ENCODE measurements around the gene STAT1.
"Not testable (repeated sequence)": the region's sequence is repeated elsewhere in the genome, so short reads cannot be mapped to it uniquely, and the experiment has no call there.

Gene STAT1

DNA sequence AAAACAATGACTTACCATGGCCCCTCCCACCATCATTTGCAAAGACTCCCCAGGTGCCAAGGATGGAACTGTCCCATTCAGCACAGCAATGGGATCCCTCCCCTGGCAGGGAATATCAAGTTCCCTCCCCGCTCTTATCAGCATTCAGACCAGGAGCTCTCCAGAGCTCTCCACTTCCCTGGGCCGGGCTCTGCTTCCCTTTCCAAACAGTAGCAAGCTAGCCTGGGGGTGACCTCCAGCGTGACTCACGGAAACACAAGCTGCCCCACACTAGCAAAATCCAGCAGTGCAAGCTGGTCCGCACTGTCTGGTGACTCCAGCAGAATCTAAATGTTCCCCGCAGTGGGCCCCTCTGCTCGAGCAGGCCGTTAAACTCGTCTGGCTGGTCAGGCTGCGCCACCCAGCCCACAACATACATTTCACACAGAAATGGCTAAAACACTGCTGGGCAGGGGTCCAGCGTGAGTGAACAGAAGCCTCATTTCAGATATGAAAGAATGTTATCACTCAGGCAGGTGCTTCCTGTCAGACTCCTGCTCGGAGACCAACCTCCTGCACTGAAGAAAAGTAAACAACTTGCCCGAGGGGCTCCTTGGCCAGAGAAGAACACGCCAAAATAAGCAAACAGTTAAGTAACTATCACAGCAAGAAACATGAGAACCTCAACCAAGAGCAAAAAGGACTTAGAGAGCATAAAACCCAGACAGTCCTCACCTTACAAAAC, 33.9 kb downstream of the STAT1 start:
- DNase-seq = no peak

DNA sequence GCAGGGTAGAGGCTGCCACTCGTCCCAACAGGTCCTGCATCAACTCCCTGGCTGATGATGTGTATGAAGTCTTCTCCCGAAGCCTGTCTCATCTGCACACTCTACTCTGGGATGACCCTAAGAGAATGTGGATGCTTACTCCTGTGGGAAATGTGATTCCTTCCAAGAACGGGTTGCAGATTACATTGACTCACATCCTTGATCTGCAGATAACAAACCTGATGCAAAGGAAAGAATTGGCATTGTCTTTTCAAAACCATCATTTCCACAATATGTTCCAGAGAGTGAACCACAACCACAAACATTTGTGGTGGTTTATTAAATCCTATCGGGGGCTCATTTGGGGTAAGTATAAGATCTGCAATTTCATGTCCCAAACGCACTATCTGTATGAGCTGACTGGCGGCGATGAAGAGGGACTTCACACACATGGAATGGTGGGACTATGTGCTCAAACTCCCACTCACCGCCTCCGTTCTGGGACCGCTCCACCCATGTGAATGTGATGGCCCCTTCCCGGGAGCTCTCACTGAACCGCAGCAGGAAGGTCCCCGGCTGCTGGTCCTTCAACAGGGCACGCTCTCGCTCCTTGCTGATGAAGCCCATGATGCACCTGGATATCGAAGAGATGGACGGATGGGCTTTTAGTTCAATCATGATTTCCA, 35.5 kb downstream of the STAT1 start:
- DNase-seq = no peak

DNA sequence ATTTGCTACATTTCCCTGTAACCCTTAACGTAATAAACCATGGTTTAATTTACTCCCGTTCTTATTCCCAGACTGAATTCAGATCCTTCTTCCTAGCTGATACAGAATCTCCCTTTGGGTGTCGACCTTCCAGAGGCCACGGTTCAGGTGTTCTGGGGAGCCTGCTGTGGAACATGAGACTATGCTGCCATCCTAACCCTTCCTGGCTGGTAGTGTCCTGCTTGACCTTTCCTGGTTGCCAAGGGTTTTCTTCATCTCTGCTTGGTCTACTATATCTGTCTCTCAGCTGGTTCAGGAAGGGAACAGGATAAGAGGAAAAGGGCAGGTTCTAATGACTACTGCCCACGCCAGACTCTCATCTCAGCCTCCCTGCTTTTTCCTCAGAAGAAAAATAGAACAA, 36.5 kb downstream of the STAT1 start:
- DNase-seq = no peak

DNA sequence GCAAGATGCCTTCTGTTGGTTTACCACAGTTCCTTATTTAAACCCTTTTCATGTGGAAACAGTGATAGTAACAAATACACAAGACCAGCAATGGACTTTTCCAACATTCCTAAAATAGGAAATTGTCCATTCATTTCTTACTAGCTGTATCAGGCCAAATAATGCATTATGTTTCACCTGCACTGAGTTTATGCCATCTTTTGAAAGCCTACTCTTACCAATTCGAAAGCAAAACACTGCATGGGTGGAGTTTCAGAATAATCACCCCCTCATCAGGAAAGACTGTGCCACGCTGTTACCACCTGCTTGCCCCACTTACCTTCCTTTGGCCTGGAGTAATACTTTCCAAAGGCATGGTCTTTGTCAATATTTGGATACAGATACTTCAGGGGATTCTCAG, 37.5 kb downstream of the STAT1 start:
- DNase-seq = no peak

DNA sequence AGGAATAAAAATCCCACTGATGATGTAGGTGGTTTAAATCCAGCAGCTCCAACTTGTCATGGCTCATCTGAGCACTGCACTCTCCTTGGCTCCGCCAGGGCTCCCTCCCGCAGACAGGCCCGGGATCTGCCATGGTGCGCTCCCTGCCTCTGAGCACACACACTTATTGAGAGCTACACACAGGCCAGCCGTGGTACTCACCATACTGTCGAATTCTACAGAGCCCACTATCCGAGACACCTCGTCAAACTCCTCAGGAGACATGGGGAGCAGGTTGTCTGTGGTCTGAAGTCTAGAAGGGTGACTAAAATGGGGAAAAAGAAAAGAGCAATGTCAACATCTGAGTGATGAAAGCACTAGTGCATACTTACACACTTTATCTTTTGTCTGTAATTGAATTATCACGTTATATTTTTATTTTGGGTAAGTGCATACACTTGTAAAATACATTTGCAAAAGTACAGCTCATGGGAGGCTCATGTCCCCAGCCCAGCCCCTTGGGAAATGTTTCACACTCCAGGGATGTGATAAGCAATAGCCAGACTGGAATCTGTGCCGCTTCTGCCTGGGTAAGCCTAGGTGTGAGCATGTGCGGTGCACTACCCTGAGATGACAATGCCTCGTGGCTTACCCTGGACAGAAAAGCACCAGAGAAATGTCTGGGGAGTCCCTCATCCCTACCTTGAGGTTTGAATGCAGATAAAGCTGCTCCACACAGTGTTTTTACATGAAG, 39.2 kb downstream of the STAT1 start:
- DNase-seq = no peak

DNA sequence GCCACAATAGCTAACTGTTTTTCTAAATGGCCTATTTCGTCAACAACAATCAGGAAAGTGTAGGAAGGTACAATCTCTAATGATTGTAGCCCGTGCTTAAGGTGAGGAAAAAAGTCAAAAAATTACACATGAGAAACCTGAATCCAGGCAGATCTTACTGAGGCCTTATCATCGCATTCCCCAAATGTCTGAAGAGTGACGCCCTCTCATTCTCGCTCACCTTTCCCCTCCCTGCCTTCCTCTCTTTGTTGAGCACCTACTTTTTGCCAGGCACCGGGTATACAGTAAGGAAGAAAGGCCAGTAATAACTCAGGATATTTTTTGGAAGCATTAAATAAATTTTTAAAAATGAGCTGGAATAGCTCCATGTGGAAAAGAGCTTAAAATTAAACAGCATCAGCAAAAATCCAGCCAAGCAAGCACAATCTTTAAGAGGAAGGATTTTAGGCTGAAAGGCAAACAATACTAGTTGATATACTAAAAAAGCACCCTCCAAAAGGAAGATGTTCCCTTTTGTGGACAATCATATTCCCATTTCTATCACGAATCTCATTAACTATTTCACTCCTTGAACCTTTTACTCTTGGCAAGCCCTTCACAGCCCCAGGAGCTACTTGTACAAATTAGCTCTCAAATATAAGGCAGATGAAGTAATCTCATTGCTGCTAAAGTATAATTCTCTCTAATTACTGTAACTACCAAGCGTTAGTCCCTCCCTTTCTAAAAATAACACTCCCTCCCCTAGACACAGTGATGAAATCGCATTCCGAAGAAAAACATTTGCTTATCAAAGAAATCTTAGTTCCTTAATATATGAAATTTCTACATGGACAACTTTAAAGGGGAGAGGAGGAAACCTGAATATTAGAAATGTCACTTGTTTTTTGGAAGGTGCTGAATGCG, 40.0 kb downstream of the STAT1 start:
- no peak for DNase-seq

DNA sequence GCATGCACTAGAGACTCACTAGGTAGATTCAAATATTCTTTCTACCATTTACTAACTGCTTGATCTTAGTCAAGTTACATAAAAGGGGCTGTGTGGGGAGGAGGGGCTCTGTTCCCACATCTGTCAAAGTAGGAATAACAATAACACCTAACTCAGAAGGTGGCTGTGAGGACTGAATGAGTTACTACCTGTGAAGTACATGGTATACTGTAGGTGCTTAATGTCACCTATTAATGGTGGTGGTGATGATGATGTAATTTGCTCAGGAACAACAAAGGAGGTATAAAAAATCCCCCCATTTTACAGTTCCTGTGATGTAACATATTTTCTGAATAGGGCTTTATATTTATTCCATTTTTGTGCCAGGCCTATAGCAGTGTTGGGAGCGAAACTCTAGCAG, 40.7 kb downstream of the STAT1 start:
- no peak for DNase-seq

DNA sequence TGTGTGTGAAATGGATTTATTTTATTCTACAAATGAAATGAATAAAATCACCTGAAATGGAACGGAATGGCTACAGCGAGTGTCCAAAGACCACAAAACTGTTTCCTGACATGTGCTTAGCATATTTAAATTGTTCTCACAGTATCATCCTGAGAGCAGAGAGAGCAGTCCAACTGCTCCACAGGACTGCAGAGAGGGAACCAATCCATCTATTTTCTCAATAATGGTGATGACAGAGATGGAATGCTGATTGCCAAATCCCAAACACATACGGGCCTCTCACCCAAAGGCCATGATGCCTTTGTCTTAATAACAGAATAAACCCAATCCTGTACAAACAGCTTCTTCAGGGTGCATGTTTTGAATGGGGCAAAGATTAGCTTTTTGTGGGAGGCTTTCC, 41.1 kb downstream of the STAT1 start:
- no peak for DNase-seq

DNA sequence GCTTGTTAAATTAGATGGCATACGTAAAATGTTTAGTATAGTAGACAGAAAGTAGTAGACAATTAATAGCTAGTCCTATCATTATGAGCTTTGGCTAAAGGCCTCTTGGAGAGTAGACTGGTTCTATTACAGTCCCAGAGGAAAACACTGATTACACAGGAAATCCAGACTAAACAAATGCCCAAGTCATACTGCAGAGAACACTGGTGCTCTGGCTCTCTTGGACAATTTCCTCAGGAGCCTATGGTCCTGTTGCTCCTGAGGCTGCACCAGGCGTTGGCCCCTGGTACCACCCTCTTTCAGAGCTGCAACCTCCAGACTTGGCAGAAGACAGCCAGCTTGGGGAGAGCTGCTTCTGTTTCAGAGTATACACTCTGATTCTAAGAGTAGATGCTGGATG, 41.8 kb downstream of the STAT1 start:
- DNase-seq = no peak

DNA sequence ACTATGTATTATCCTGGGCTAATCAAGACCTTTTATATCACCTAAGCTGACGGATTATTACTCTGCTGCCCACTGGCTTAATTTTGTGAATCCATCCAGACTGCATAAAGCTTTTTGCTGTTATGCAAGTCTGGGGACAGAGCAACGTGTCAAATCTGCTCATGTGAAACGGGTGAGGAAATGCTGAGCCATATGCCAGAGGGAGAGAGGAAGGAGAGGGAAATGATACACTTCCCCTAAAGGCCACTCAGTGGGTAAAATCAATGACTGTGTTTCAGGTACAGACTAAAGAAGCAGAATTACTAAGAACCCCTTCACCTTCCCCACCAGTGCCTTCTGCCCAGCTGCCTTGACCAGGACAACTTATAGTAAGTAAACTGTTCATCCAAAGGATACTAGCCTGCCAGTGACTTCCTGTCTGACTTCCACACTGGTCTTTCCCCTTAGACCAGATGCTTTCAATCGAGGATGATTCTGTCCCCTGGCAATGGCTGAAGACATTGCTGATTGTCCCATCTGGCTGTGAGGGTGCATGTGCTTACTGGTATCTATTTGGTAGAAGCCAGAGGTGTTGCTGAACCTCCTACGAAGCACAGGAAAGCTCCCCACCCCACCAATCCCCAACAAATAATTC, 43.0 kb downstream of the STAT1 start:
- DNase-seq = no peak

DNA sequence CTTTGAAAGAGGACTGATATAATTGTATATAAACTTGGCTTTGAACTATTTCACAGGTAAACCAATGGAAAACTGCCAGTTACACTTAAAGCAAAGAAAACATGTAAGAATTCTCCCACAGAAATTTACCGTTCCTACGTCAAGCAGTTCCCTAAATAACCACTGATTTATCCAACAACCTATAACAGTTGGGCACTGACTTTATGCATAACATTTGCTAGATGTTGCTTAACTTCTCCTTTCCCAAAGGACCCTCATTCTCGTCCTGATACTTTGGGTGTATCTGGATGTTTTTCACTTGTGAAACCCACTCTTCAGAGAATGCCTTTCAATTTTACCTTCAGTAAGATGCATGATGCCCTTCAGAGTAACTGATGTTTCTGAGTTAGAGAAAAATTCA, 43.8 kb downstream of the STAT1 start:
- DNase-seq = no peak

DNA sequence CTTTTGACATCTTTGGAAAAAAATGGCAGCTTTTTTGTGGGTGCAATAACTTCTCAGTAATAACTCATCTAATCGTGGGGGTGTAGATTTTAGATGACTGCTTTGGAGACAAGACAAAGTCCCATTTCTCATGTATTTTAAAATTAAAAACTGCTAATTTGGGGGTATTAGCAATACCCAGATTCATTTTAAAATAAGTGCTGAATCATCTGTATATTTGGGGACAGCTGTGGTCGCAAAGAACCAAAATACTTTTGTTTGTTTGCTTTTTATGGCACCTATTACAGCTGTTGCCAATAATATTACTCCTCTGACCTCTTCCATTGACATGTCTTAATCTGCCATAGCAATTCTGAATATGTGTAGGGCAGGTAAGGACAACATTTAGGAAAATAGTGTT, 45.4 kb downstream of the STAT1 start:
- no peak for DNase-seq

DNA sequence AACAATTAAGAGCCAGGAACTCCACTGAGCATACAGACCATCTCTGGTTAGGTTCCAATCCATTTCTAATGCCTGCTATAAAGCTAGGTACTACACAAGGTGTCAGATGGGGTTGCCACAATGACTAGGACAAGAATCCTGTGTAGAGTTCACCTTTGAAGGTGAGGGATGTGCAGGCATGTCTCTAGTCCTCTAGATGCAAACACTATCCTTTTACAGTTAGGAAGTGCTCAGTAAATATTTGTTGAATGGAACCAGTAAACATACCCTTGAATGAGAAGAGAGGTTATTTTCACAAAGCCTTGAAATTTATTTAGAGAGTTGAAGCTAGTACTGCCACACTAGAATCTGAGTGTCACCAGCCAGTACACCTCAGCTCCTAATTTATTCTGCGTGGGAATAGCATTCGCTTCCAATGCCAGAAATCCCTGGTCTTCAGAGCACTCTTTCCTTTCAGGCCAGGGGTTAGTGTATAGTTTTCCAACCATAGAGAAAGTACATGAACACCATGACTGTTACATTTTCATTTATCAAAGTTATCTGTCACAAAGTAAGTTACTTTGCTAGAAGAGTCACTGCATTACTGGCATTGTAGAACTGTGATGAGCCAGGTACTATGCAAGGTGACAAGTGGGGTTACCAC, 48.3 kb downstream of the STAT1 start:
- no peak for DNase-seq

DNA sequence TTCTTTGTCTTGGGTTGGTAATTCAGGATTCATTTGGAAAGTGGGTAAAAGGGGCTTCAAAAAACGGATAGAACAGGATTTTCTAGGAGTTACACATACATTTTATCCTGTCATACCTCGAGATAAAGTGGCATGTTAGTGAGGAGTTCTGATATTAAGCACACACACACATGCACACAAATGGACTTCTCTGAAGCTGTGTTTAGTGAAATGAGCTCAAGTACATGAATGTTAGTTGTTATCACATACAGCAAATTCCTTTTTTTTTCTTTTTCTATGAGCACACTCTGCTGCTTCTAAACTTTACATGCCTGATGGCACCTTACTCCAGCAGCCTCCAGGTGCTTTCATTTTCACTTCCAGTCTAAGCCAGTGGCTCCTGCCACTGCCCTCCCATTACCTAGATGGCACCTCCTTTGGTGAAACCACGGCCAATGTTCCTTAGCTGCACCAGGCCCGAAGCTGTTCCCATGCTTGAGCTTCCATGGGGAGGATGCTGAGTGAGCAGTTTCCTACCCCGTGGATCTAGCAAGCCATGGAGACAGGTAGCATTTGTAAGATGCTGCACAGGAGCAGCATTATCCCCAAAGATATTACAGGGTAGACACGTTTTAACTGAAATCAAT, 49.7 kb downstream of the STAT1 start:
- peak in 1 of 2 donors; percentile 20 for DNase-seq

DNA sequence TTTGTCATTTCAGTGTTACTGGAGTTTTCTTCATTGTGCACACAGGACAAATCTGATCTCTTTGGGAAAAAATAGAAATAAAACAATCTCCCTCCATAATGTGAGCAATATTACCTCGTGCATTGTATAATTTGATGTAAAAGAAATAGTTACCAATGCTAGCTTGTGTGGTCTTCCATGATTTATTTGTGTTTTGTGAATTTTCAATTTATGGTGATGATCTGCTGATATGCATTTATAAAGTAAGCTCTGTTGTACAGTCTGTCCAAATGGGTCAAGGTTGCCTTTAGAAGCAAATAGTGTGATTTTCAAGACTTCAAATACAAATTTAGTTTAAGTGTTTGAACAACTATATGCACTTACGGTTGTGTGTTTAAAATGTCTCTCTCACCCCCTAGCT, 50.9 kb downstream of the STAT1 start:
- DNase-seq = no peak

DNA sequence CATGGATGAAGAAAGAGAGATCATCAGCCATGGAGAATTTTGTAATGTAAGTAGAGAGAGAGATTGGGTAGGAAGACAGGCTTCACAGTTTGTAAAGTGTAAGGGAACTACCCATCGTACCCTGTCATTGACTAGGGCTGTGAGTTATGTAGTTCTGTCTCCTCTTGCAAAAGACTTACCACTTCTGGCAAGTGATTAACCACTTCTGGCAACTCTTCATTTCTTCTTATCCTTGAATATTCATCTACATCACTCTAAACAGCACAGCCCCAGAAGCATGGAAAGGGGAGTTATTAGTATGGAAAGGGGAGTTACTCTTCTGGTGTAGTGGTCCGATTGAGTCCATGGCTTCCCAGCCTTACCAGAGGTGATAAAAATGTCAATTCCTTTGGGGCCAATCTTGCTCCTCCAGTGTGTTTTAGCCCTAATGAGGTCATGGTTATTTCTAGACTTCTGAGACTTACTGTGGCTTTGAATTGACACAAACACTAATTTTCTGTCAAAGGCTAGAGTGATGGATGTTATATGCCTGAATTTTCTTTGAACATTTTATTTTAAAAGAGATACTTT, 52.0 kb downstream of the STAT1 start:
- no peak for DNase-seq

DNA sequence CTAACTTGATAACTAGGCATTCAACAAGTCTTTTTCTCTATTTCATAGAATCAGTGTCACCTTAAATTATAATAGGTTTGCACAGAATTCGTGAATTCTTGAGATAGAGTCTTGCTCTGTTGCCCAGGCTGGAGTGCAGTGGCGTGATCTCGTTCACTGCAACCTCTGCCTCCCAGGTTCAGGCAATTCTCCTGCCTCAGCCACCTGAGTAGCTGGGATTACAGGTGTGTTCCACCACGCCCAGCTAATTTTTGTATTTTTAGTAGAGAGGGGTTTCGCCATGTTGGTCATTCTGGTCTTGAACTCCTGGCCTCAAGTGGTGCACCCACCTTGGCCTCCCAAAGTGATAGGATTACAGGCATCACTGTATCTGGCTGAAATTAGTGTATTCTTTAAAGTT, 52.9 kb downstream of the STAT1 start:
- not testable (repeated sequence) for DNase-seq

DNA sequence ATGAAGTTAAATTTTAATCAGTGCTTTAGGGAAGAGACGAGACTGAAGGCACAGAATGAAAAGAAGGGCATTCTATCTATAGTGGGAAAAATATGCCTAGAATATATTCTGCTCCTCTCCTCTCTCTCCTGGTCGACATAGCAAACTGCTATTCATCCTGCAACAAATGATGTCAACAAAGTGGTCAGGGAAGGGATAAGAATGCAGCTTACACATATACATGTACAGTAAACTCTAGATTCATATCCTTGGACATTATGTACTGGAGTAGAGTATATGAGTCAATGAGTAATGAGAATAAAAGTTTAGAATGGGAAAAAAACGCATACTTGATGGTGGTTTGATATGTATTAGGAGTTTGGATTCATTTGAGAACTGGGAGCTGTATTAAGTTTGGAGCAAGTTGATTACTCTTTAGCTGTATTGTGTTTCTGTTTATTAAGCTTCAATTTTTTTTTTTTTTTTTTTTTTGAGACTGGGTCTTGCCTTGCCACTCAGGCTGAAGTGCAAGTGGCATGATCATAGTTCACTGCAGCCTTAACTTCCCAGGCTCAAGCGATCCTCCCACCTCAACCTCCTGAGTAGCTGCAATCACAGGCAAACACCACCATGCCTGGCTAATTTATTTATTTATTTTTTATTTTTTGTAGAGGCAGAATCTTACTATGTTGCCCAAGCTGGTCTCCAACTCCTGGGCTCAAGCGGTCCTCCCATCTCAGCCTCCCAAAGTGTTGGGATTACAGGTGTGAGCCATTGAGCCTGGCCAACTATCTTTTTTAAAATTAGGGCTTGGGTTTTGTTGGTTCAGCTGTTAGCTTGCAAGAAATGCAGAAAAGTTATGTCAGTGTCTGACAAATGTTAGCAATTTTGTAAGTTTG, 53.8 kb downstream of the STAT1 start:
- DNase-seq = no peak

DNA sequence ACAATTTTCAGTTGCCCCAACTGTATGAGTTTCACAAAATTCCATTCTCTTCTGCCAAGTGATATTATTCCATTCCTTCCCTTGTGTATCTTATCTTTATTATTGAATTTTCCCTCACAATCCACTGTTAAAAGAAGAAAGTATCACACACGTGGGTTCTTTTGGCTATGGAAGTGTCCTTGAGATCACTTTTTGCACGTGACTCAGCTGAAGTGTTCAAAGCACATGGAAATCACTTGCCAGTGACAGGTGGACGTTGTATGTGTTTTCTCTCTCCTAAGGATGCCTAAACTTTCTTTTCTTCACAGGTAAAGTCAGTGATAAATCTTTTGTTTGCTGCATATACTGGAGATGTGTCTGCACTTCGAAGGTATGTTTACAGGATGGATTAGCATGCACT, 60.7 kb downstream of the STAT1 start:
- DNase-seq = no peak

DNA sequence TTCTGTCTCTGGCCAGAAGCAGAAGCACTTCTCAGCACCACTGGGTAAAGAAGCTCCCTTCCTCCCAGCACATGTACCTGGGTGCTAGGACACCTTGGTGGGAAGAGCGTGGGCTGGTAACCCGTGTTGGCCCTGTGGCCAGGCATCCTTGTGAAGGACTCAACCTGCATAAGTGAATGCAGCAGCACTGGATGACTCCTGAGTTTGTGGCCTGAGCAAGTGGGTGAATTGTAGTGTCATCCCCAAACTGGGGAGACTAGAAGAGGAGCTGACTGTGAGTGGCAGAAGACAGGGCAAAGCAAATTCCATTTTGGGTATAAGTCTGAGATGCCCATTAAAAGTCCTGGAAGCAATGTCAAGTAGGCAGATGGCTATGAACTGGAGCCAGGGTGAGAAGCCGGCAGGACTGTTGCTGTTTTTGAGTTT, 63.4 kb downstream of the STAT1 start:
- no peak for DNase-seq
